GM18870 (cell line): ENCODE measurements around the gene RAB3GAP1.

Source experiments
- ATAC-seq: cut with Tn5 transposase; IDR thresholded peaks from one replicate; pipeline ENCODE4 v1.9.1; 2021; ENCODE audit warnings: moderate library complexity; ENCODE audit not compliant: unreplicated experiment

RAB3GAP1 gene

GRCh38 chr2:135162377-135162776, 110.3 kb downstream of the RAB3GAP1 start:
- no peak for ATAC-seq

GRCh38 chr2:135162786-135163185, 110.7 kb downstream of the RAB3GAP1 start:
- ATAC-seq = no peak

DNA sequence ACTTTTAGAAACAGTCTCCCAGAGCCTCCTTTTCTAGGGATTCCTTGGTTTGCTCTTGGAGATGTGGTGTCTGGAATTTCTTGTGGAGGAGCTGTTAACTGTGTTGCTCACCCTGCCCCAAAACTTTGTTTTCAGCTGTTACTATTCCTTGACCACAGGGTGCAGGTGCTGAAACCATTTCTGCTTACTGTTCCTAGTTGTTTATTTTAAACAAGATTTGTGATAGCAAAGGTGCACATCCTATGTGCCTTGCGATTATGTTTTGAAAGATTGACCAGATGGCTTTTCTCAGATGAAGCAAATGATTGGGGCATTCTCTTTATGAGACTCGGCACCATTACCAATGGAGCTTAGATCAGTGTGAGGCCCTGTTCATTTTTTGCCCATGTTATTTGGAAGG, 111.2 kb downstream of the RAB3GAP1 start:
- no peak for ATAC-seq

DNA sequence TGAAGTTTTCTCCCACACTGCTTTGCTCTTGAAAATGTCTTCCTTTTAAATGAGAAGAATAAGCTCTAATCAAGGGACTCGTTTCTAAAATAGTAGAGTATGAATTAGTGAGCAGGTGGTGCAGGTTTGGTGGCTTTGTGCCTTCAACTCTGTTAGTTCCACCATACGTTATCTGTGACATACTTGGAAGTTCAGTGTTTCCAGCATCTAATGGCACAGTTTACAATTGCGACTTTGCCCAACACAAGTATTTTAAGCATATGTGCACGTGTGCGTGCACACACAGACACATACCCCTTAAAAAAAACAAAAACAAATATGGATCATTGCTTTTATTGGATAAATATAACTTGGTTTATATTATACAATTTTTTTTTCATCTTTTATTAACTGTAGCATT, 111.8 kb downstream of the RAB3GAP1 start:
- no peak for ATAC-seq

GRCh38 chr2:135164431-135164830, 112.3 kb downstream of the RAB3GAP1 start:
- no peak for ATAC-seq

DNA sequence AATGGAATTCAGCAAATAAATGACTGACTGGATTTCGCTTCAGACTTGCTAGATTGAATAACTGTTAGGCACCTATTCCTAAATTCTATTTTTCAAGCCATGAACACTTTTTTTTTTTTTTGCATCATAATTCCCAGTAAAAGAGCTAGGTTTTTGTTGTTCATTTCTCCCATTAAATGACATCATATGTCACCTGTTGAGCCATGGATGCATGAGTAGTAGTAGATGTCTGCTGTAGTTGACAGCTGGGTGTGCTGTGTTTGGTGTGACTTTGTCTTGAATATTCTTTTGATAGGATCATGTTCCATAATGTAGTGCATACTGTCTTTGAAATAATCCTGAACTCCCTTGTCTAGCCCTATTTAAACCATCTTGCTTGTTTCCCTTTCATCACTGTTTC, 115.2 kb downstream of the RAB3GAP1 start:
- ATAC-seq = no peak

- ATAC-seq = no peak
Measured at GRCh38 chr2:135168204-135168856, 116.2 kb downstream of the RAB3GAP1 start.

GRCh38 chr2:135169900-135170753, 118.0 kb downstream of the RAB3GAP1 start:
- no peak for ATAC-seq

- ATAC-seq = no peak
Measured at GRCh38 chr2:135174049-135174809, 122.1 kb downstream of the RAB3GAP1 start.

GRCh38 chr2:135174810-135175093, 122.7 kb downstream of the RAB3GAP1 start:
- no peak for ATAC-seq

DNA sequence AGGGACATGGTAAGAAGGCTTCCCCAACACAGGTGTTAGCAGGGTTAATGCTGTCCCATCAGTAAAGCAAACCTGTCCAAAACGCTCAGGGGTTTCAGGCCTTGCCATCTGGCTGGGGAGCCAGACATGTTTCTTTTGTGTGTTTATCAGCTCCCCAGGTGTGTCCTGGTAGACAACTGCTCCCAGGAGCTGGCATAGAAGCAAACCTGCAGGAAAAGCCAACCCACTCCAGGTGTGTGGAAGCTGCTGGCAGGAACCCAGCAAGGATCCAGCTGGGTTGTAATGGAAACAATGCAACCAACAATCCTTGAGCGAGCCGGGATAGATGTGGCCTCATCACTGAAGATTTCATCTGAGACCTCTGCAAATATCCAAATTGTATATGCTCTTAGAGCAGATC, 123.1 kb downstream of the RAB3GAP1 start:
- ATAC-seq = no peak

DNA sequence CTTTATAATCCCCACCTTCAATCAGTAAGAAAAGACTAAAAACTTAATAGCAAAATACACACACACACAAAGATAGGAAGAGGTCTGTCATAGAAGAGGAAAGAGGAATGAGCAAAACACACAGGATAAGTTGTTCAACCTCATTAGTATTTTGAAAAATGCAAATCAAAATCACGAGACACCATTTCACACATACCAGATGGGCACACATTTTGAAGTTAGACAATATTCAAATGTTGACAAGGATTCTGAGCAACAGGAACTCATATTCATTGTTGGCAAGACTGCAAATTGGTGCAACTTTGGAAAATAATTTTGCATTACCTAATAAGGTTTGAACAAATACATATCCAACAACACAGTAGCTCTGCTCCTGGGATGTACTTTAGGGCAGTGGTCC, 127.6 kb downstream of the RAB3GAP1 start:
- ATAC-seq = no peak

- ATAC-seq = no peak
Measured at GRCh38 chr2:135182190-135182589, 130.1 kb downstream of the RAB3GAP1 start.

DNA sequence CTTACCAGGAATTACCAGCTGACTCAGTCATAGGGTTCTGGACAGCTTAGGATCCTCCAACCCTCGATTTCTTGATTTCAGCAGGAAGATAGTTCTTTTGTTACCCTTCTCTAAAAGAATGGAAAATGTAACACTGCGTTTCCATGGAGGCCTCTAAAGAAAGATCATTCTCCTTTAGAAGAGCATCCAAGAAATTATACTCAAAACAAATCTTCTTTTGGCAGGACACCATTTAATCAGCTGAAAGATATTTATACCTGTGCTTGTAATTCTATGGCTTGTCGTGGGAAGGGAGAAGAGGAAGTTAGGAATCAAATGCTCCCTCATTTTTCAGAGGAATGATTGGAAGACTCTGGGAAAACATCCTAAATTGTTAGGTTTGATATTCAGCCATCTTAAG, 130.5 kb downstream of the RAB3GAP1 start:
- ATAC-seq = no peak

DNA sequence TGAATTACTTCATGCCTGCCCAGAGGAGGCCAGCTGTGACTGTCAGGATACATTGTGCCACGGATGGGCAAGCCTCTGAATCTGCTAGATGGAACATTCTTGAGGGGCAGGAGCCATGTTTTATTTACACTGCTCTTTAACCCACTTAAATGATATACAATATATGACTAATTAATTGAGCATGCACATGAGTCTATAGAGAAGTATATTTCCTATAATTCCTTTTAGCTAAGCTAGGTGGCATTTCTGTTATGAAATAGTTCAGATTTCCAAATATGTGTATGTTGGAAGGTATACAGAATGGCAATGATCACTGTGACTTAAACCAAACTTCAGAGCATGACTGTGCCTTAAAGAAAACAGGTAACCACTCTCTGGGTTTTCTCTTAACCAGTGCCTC, 131.7 kb downstream of the RAB3GAP1 start:
- no peak for ATAC-seq

GRCh38 chr2:135186054-135186453, 134.0 kb downstream of the RAB3GAP1 start:
- no peak for ATAC-seq

- ATAC-seq = no peak
Measured at GRCh38 chr2:135187270-135187669, 135.2 kb downstream of the RAB3GAP1 start.

- ATAC-seq = no peak
Measured at GRCh38 chr2:135189148-135189547, 137.1 kb downstream of the RAB3GAP1 start.

- no peak for ATAC-seq
Measured at GRCh38 chr2:135190799-135191198, 138.7 kb downstream of the RAB3GAP1 start.

GRCh38 chr2:135198481-135198880, 146.4 kb downstream of the RAB3GAP1 start:
- ATAC-seq = no peak

DNA sequence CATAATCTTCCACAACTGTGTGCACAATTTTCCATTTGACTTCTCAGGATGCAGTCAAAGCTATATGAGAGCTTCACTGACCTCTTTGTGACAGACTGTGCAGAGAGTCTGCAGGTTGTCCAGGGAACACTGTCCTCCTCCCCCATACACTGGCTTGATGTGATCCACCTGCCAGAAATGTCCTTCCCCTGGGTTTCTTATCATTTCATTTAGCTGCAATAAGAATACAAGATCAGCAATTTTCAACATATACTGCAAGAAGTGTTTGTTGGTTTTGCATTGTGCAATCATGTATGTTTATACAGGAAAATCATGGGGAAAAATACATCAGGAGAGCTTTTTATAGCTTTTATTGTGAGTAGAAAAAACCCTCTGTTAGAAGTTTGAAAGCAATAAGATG, 150.7 kb downstream of the RAB3GAP1 start:
- no peak for ATAC-seq

GRCh38 chr2:135203944-135204343, 151.9 kb downstream of the RAB3GAP1 start:
- no peak for ATAC-seq
